D721Med (cell line): ENCODE data around the gene SOBP.

Experiments
- DNase-seq: peaks from one replicate; pipeline ENCODE4 v3.0.0; 2011; ENCODE audit warnings: low spot score; ENCODE audit not compliant: insufficient read length
- FAIRE-seq: peaks from 2 replicates; lab custom pipeline; 2011; peaks lifted over from hg19 to GRCh38; lab: Jason Lieb, UNC
- TF ChIP-seq, protein P1 (sequence below): IDR thresholded peaks from 2 replicates; pipeline ENCODE4 v1.5.1; 2012; ENCODE audit warnings: mild to moderate bottlenecking, control low read depth; ENCODE audit not compliant: insufficient read depth; ENCODE audit errors: missing control alignments

The SOBP gene

DNA sequence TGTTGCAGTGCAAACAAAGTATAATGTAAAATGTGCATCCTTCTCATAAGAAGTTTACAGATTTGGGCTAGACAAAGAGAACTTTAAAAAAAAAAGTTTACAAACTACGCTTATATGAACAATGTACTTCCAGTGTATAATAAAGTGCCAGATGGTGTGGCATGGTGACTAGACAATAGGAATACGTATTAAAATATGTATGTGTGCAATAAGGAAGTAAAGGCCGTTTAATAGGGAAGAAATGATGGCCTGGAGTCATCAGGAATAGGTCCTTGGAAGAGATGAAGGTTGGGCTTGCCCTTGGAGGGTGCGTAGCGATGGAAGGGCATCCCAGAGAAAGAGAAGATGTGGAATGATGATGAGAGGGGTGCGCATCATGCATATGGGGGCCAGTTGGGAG lies 108.2 kb downstream of the SOBP start:
- DNase-seq (no peak), FAIRE-seq (no peak)
- TF ChIP-seq, protein P1, sequence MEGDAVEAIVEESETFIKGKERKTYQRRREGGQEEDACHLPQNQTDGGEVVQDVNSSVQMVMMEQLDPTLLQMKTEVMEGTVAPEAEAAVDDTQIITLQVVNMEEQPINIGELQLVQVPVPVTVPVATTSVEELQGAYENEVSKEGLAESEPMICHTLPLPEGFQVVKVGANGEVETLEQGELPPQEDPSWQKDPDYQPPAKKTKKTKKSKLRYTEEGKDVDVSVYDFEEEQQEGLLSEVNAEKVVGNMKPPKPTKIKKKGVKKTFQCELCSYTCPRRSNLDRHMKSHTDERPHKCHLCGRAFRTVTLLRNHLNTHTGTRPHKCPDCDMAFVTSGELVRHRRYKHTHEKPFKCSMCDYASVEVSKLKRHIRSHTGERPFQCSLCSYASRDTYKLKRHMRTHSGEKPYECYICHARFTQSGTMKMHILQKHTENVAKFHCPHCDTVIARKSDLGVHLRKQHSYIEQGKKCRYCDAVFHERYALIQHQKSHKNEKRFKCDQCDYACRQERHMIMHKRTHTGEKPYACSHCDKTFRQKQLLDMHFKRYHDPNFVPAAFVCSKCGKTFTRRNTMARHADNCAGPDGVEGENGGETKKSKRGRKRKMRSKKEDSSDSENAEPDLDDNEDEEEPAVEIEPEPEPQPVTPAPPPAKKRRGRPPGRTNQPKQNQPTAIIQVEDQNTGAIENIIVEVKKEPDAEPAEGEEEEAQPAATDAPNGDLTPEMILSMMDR = no peak

DNA sequence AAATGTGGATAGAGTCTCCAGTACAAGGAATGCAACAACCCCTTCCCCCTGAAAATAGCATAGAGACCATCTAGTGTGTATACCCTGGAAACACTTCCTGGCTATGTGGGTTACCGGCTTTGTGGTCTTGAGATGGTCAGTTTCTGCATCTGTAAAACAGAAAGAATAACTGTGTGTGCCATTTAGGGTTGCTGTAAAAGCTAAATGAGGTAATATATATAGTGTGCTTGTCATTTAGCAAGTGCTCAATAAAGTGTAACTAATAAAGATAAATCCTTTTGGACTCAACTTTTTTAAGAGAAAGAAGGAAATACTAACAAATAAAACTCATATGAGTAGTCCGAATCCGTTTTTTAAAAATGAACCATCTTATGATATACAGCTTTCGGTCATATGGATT lies 109.1 kb downstream of the SOBP start:
- TF ChIP-seq, protein P1 = no peak
- DNase-seq (no peak), FAIRE-seq (no peak)

DNA sequence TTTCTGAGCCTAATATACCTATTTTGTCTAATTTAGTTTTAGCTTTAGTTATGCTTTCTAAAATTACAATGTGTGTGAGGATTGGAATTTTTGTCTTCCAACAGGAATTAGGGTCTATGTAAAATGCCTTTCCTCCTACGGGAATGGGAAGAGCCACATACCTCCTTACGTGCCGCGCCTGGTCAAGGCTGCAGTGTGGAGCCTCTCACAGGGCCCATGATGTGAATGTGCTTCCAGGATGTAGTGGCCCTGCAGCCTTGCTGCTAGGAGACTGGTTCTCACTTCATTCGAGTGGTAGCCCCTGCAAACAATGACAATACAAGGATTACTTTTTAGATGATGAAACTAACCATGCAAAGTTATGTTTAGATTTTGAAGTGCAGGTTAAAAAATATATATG lies 110.2 kb downstream of the SOBP start:
- no peak for FAIRE-seq
- no peak for DNase-seq
- TF ChIP-seq, protein P1 = no peak

DNA sequence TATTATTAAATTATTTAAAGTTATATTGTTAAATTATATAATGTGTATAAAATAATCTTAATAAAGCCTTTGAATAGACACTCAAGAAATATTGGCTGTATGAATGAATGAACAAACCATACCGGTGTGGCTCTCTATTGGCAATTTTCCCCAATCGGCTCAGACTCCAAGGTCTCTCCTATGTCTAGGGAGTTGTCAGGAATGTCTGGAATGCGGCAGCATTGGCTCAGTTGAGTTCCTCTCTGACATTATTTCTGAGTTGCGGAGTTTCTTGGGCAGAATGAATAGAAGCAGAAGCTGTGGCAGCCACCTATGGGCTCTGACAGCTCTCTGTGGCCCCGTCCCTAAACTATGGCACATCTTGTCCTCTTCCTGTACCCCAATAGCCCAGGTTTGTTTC lies 111.0 kb downstream of the SOBP start:
- no peak for FAIRE-seq
- no peak for DNase-seq
- TF ChIP-seq, protein P1 = no peak

DNA sequence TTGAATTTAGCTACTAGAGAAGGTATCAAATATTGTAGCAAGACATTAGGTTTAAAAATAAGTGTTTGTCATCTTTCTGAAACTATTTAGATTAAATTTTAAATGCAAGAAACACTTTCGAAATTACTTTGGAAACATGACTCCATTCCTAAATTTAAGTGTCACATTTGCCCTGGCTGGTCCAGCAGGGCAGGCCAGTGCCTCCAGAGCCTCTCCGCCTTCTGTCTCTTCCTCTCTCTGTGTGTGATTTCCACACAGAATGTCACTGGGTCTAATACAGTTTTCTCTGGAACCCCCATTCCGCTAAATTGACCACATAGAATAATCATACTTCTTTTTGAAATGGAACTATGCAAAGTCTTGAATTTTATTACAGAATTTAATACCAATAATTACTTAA lies 111.5 kb downstream of the SOBP start:
- FAIRE-seq (no peak), DNase-seq (no peak)
- TF ChIP-seq, protein P1 = no peak

DNA sequence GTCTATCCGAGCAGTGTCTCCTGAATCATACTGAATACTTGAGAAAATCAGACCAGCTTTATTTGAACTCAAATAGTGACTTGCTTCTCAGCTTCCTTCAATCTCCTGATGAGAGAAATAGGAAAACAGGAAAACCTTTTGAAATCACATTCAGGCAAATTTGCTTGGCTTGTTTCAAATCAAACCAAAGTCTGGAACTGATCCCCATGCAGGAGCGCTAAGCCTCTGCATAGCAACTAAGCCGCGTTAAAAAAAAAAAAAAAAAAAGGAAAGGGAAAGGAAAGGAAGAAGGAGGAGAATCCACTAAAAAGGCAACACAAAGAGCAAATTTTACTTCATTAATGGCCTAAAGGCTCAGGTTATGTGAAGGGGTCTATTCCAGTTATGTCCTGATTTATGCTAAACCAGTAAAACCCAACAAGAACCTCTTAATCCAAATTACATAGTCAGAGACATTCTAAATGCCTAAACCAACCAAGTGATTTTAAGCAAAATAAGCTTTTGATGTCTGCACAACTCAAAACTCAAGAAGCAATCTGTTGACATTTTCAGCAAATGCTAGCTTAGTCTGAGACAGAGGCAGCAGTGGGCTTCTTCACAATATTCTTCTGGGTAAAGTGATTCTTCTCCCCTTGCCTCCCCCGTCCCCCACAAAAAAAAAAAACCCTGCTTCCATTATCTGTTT lies 112.5 kb downstream of the SOBP start:
- FAIRE-seq (peak; percentile 25), DNase-seq (no peak)
- TF ChIP-seq, protein P1 = no peak

DNA sequence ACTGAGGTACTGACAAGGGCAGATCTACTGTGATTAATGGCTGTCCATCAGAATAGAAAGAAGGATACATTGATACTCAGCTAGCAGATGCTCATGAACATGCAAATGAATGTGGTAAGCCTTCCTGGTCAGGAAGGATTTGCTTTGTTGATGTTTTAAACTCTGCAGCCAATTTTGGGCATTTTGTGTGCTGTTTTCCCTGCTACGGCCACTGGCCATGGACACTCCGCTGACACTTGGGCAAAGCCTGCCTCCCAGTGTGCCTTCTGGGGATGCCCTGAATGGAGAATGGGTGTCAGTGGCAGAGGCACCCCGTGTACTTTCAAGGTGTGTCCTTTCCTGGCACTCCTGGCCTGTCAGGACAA lies 113.1 kb downstream of the SOBP start:
- TF ChIP-seq, protein P1 = no peak
- DNase-seq (no peak), FAIRE-seq (no peak)
